NCI-H146 (cell line): Measurements from ENCODE around the gene RRP12.
A peak's percentile ranks its signal among the peaks of the same experiment; 100 is the strongest.

Experiments used
- DNase-seq: peaks from one replicate; lab custom pipeline; 2025; lab: John Stamatoyannopoulos, UW

The RRP12 gene

GRCh38 chr10:97334370-97335175 is 66.6 kb downstream of the RRP12 start, which contains the start of gene FRAT2:
Gene FRAT2, minus strand, starts transcription at chr10:97334729. Its CDS starts 157 bp downstream, at chr10:97334572.
- peak; percentile 90 for DNase-seq

- DNase-seq = peak; percentile 53
Measured at GRCh38 chr10:97333601-97334369, 67.4 kb downstream of the RRP12 start.

GRCh38 chr10:97333351-97333600 is 67.9 kb downstream of the RRP12 start:
- DNase-seq = no peak

GRCh38 chr10:97332591-97333350 is 68.4 kb downstream of the RRP12 start:
- DNase-seq = no peak

- no peak for DNase-seq
Measured at GRCh38 chr10:97331153-97331703, 69.9 kb downstream of the RRP12 start.

GRCh38 chr10:97329766-97330165 is 71.4 kb downstream of the RRP12 start:
- no peak for DNase-seq

DNA sequence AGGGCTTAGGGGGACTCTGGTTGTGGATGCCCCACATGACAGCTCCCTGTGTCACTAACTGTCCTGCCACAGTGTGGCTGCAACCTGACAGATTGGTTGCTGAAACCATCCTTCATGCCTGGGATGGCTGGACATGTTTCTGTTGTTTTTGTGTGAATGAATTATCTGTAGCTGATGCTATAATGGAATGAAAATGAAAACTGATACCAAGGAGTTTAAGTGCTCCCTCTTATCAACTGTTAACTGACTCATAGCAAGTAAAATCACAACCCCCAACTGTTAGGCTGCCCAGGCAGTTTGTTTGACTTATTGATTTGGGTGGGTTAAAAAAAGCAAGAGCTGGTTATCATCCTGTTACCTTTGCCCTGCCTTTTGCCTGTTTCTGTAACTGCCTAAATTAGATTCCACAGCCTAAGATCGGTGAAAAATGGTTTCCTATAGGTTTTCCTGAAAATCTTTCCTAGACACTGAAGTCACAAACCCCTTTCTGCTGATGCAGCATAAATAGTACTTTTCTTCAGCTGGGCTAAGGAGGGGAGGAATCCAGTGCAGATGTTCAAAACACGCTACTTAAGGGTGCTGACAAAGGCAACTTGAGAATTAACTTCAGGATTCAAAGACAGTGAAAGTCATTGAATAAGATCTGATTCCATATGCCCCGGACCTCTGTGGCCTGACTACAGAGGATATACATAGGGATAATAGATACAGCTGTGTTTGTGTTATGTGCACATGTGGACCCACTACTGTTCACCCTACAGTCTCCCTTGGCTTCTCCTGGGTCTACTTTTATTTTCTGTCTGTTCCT is 72.3 kb downstream of the RRP12 start:
- peak; percentile 59 for DNase-seq

DNA sequence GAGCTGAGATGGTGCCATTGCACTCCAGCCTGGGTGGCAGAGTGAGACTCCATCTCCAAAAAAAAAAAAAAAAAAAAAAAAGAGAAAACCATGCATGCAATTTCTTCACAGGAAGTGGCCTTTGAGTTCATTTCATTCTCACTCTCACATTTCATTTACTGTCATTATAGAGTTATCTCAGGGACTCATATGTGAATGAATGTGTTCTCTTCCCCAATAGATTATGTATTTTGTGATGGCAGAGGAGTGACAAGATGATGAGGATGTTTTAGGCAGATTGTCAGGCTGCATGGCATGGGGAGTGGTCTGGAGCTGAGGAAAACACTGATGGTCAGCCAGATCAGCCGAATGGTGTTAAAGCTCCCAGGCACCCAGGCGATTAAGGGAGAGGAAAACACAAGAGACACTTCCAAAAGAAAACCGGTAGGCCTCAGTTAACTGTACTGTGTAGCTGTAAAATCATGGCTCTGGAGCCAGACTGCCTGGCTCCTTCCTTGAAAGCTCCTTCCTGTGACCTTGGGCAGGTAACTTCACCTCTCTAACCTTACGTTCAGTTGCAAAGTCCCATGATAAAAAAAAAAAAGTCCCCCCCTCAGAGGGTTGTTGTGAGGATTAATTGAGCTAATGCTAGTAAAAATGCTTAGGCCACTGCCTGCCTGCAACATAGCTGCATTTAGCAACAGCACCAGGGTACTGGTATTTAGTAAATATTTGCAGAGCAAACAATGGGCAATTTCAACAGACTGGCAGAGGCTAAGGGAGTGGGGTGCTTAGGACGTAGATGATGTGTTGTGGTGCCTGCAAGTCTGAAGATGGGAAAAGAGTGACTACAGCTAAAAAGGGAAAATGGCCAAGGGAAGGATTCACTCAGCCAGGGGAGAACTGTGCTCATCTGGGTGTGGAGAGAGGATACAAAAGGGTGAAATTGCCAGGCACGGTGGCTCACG is 73.5 kb downstream of the RRP12 start:
- DNase-seq = peak; percentile 66

DNA sequence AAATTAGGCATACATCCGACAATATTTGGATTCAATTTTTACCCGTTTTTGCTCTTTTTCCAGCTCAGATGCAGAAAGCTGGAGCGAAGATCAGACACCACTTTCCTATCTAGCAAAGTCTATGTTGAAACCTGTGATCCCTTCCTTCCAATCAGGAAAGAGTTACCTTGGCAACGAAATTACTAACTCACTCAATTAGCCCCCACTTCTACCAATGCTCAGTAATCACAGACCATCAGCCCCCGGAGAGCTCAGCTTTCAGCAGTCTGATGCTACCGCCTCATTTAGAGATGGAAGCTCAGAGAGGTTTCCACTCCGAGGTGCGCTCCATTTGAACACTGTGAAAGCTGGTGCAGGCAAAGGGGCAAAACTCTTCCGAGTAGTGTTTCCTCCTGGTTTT is 75.4 kb downstream of the RRP12 start:
- DNase-seq = peak; percentile 27

GRCh38 chr10:97323501-97323900 is 77.6 kb downstream of the RRP12 start:
- DNase-seq = no peak

DNA sequence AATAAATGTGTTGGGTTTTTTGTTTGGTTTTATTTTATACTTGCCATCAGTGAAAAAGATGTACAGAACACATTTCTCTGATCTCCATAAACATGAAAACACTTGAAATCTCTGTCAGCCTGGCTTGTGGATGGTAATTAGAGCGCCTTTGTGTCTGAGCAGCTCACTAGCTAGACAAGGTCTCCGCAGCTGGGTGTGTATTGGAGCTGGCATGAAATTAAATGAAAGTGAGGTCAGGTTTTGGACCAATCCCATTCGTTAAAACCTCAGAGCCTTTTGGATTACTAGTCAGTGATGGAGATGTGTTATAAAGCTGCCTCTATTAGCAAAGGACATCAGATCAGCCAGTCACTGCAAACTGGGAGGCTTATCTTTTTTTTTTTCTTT is 79.3 kb downstream of the RRP12 start:
- no peak for DNase-seq

DNA sequence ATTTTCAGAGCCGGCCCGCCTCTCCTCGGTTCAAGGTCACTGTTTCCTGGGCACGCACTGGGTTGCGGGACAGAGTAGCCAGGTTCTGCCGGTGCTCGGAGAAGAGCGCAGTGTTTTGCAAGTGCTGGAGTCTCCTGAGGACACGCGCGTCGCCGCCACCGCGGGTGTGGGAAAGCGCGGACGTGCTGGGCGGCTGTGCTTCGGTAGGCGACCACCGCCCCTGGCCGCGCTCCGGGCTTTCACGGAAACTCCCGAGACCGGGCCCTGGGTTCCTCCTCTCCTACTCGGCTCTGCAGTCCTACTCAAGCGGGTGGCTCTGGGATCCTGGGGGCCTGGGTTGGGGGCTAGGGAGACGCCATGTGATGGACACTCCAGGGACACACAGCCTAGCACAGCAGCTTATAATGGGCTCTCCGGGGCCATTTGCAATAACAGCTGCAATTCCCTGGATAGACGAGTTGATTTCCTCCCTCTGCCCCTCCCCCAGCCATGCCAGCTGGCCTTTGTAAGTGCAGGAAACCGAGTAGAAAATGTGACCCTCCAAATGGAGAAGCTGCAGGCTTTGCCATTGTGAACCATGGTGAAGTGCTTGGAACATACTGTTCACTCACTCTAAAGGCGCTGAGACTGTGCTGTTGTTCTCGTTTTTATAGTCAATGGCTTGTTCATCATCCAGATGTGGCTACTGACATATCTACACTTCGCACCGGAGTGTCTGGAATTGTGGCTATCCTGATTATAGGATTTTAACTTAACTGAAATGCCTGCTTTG is 79.9 kb downstream of the RRP12 start:
- no peak for DNase-seq

GRCh38 chr10:97320480-97321031 is 80.6 kb downstream of the RRP12 start:
- no peak for DNase-seq

DNA sequence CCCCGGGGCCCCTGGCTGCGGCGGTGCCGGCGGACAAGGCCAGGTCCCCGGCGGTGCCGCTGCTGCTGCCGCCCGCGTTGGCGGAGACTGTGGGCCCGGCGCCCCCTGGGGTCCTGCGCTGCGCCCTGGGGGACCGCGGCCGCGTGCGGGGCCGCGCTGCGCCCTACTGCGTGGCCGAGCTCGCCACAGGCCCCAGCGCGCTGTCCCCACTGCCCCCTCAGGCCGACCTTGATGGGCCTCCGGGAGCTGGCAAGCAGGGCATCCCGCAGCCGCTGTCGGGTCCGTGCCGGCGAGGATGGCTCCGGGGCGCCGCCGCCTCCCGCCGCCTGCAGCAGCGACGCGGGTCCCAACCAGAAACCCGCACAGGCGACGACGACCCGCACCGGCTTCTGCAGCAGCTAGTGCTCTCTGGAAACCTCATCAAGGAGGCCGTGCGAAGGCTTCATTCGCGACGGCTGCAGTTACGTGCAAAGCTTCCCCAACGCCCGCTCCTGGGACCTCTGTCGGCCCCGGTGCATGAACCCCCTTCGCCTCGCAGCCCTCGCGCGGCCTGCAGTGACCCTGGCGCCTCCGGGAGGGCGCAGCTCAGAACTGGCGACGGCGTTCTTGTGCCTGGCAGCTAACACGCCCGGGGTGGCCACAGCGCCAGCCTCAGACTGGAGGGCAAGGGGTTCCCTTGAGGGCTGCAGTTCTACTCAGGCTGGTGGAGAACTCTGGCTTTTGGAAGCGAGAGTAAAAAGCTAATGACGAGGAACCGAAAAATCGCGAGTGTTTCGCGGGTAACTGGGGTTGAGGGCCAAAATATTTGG is 81.3 kb downstream of the RRP12 start:
- DNase-seq = peak; percentile 50

DNA sequence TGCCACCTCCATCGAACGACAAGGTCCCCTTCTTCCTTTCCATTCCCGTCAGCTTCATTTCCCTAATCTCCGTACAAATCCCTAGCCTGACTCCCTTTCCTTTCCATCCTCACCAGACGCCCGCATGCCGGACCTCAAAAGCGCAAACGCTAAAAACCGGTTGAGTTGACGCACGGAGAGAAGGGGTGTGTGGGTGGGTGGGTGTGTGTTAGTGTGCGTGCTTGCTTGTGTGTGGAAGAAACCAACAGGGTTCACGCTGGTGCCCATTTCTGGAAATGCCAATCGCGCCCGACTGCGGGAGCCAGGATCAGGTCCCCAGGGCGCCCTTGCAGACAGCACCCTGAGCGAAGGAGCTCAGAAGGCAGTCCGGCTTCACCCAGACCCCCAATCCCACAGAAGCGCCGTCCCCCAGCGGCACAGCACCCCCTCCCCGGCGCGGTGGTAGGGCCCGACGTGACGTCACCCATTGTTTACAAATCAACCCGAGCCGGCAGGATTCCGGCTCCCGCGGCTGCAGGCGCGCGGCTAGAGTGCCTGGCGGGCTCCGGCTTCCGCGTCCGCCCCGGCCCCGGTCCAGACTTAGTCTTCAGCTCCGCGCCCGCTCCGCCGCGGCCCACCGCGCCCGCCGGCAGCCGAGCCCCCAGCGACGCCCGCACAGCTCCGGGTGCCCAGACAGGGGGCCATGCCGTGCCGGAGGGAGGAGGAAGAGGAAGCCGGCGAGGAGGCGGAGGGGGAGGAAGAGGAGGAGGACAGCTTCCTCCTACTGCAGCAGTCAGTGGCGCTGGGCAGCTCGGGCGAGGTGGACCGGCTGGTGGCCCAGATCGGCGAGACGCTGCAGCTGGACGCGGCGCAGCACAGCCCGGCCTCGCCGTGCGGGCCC is 82.1 kb downstream of the RRP12 start, which contains the start of gene FRAT1:
Gene FRAT1 (plus strand): TSS at position 500 of the 880 bp plus-strand sequence. CDS start 183 bp downstream, at position 683.
- DNase-seq = peak; percentile 86

GRCh38 chr10:97314671-97315070 is 86.5 kb downstream of the RRP12 start:
- no peak for DNase-seq

DNA sequence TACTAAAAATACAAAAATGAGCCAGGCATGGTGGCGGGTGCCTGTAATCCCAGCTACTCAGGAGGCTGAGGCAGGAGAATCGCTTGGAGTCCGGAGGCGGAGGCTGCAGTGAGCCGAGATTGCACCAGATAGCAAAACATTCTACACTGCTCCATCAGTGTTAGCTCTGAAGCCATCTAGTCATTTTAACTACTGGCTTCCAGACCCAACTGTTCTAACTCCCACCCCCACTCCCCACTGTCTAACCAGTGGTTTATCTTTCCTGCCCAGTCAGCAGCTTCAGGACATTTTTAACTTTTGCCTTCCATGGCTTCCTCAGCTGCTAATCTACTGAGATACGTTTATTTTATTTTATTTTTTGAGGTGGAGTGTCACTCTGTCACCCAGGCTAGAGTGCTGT is 88.2 kb downstream of the RRP12 start:
- no peak for DNase-seq
